Right lobe of liver (tissue), 4 donors: ENCODE results near the gene ARHGAP15.

Source experiments
- POLR2A ChIP-seq: fragments of 450-650 bp; IDR thresholded peaks from one replicate; pipeline ENCODE4 v1.6.1; 2017; ENCODE audit warnings: antibody characterized with exemption, mild to moderate bottlenecking
- TF ChIP-seq, protein P1 (sequence below), 4 donors: fragments of 200-600 bp in 3 of 4; fragments of 450-650 bp in 1 of 4; IDR thresholded peaks; one replicate each; pipeline versions ENCODE4 v1.5.1 to v1.8.0; 2016 to 2022; ENCODE audit warnings: antibody characterized with exemption in 4 of 4, mild to moderate bottlenecking in 2 of 4
- donor health status: DM: no; HTN: no; CAD: no.
- donor health status: DM: no; HTN: no; CAD: no.
- donor health status: DM: no; HTN: yes; CAD: no.

DNA sequence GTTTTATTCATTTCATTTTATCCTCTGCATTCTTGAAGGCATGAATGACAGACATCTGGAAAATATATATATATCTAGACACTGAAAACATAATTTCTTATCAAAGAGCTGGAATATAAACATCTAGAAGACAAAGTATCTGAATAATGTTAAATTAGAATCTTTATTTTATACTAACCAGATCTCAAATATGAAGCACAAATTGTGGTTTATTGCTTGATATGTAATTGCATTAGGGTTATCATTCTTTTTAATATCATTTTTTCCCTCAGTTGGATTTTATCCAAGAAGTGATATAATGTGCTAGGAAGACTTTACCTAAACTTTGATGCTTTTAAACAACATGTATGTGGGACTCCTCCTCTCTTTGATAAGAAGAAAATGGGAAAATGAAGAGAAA, 331.2 kb downstream of the ARHGAP15 start:
- TF ChIP-seq POLR2A, result no peak
- TF ChIP-seq, protein P1, sequence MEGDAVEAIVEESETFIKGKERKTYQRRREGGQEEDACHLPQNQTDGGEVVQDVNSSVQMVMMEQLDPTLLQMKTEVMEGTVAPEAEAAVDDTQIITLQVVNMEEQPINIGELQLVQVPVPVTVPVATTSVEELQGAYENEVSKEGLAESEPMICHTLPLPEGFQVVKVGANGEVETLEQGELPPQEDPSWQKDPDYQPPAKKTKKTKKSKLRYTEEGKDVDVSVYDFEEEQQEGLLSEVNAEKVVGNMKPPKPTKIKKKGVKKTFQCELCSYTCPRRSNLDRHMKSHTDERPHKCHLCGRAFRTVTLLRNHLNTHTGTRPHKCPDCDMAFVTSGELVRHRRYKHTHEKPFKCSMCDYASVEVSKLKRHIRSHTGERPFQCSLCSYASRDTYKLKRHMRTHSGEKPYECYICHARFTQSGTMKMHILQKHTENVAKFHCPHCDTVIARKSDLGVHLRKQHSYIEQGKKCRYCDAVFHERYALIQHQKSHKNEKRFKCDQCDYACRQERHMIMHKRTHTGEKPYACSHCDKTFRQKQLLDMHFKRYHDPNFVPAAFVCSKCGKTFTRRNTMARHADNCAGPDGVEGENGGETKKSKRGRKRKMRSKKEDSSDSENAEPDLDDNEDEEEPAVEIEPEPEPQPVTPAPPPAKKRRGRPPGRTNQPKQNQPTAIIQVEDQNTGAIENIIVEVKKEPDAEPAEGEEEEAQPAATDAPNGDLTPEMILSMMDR (IDR thresholded peaks at IDR 0.05), result no peak
